Testis (tissue), 3 donors: ENCODE data around the gene ZNF444. TPM values are rescaled to one million over a fixed set of nuclear protein-coding genes. Genes with fewer than 3 reads are reported as not detected.
A peak's percentile ranks its signal among the peaks of the same experiment; 100 is the strongest.

ENCODE experiments used
- DNase-seq: peaks from one replicate; pipeline ENCODE4 v3.0.0-alpha.2; 2019
- H3K27ac ChIP-seq, 2 donors: fragments of 200-600 bp; sonication (generic); one replicate each; pipeline ENCODE4 v1.5.1; 2019
- H3K27me3 ChIP-seq: fragments of 200-600 bp; sonication (generic); one replicate; pipeline ENCODE4 v1.5.1; 2019
- H3K36me3 ChIP-seq: fragments of 200-600 bp; sonication (generic); one replicate; pipeline ENCODE4 v1.5.1; 2017; ENCODE audit warnings: low read depth; ENCODE audit errors: missing control alignments
- H3K4me1 ChIP-seq: fragments of 200-600 bp; sonication (generic); one replicate; pipeline ENCODE4 v1.5.1; 2019
- H3K4me3 ChIP-seq, 2 donors: fragments of 200-600 bp; sonication (generic); one replicate each; pipeline ENCODE4 v1.5.1; 2017 to 2019
- H3K9me3 ChIP-seq: fragments of 200-600 bp; sonication (generic); one replicate; pipeline ENCODE4 v1.5.1; 2017
- POLR2A ChIP-seq: fragments of 450-650 bp; IDR thresholded peaks from one replicate; pipeline ENCODE4 v1.6.1; 2017; ENCODE audit warnings: antibody characterized with exemption, mild to moderate bottlenecking, moderate library complexity
- WGBS, 2 donors: methylation state at CpG; one replicate each; pipeline ENCODE4 v1.1.5; 2018; 5-methylcytosine and 5-hydroxymethylcytosine counted together
- intact Hi-C: fragments of 100-400 bp; cut with DNase I; formaldehyde crosslinking; loops from one replicate; pipeline ENCODE4 v1.15.1; 2023; ENCODE audit warnings: low total_unique reads
- polyA plus RNA-seq: library from polyadenylated mRNA; stranded (reverse); fragments of 350-450 nt; fragmentation: Illumina TruSeq; extraction: RNeasy Lipid Tissue Mini Kit (QIAGEN cat#74804); gene quantifications from one replicate; pipeline ENCODE4 v1.2.3, GENCODE V29; 2014; ENCODE audit warnings: low read depth, low replicate concordance; ENCODE audit not compliant: insufficient read depth
- total RNA-seq, 2 donors: library from RNA; depleted of rRNA; stranded (reverse); fragments of >200 nt; gene quantifications; one replicate each; pipeline ENCODE4 v1.2.3, GENCODE V29; 2016
- TF ChIP-seq, protein P1 (sequence below), 3 experiments: fragments of 450-650 bp in 2 of 3; fragments of 200-600 bp in 1 of 3; sonication (generic) in 1 of 3; IDR thresholded peaks; one replicate each; pipeline ENCODE4 v1.5.1; 2016 to 2019; ENCODE audit warnings: antibody characterized with exemption in 3 of 3, mild to moderate bottlenecking in 2 of 3, moderate library complexity in 1 of 3

Gene ZNF444
- total and polyA plus RNA-seq, 3 donors from 2014 or later = 24.7 to 62.6 (median 59.2) TPM

DNA sequence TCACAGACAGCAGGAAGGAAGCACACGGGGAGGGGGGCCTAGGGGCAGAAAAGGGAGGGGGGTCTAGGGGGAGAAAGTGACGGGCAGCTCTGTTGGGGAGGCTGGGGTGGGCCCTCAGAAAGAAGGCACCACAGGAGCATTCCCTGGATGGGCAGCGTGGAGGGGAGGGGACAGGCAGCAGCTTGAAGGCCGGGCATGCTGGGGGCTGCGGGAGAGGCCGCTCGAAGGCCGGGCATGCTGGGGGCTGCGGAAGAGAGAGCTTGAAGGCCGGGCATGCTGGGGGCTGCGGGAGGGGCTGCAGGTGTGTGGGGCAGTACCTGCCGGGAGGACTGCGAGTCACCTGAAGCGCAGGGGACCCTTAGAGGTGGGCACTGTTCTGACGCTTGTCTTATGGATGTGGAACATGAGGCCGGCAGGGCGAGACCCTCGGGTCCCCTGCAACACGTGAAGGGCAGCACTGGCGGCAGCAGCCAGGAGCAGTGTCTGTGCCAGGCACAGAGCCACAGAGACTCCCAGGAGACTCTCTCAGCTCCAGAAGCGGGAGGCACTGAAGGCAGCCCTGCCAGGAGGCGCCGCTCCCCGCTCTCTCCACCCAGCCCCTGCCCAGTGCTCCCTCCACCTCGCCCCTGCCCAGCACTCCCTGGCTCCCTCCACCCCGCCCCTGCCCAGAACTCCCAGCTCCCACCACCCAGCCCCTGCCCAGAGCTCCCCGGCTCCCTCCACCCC is 33.3 kb upstream of the ZNF444 start:
- intact Hi-C loops = no loop called here
- Histone ChIP-seq H3K27me3 (no peaks in the 10 kb centered on the region), H3K27ac (peak overlapping the region in 1 of 2 donors; percentile 50), H3K36me3 (no peaks in the 10 kb centered on the region), H3K4me3 (no peak overlapping the region), H3K9me3 (no peaks in the 10 kb centered on the region), H3K4me1 (peaks cover 75% of the 10 kb centered on the region)
- DNase-seq = peak; percentile 52
- TF ChIP-seq POLR2A = no peak
- TF ChIP-seq, protein P1, sequence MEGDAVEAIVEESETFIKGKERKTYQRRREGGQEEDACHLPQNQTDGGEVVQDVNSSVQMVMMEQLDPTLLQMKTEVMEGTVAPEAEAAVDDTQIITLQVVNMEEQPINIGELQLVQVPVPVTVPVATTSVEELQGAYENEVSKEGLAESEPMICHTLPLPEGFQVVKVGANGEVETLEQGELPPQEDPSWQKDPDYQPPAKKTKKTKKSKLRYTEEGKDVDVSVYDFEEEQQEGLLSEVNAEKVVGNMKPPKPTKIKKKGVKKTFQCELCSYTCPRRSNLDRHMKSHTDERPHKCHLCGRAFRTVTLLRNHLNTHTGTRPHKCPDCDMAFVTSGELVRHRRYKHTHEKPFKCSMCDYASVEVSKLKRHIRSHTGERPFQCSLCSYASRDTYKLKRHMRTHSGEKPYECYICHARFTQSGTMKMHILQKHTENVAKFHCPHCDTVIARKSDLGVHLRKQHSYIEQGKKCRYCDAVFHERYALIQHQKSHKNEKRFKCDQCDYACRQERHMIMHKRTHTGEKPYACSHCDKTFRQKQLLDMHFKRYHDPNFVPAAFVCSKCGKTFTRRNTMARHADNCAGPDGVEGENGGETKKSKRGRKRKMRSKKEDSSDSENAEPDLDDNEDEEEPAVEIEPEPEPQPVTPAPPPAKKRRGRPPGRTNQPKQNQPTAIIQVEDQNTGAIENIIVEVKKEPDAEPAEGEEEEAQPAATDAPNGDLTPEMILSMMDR (IDR thresholded peaks at IDR 0.05) = no peak
- WGBS, 2 donors = 63 to 83% methylated on average over 26 to 27 of the region's 27 CpGs

DNA sequence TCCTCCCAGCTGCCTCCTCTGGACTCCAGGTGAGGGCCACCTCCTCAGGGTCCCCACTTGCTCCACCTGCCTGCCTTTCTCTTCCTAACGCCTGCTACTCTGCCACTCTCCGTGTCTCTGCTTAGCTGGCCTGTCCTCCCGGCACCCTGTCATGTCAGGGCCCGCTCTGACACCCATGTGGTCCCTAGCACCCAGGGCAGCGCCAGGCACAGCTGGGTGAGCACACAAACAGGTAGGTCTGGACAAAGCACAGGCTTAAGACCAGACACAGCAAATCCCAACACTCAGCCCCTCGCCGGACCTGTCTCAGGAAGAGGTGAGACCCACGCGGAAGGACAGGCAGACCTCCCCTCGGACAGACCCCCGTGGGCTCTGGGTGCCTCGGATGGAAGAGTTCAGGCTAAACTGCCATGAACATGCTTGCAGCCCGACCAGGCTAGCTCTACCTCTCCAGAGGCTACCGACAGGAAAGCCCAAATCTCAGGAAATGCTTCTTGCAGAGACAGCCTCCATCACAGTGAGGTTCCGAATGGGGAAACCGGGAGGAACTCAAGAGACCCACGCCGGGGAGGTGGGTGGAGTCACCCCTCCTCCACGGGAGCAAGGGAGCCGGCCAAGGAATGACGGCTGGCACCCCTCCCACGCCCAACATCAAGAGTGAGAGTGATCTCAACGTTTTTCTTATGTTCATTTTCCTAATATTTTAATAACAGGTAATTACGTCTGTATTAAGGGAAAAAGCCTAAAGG is 32.5 kb upstream of the ZNF444 start:
- intact Hi-C loops = no loop called here
- Histone ChIP-seq H3K4me1 (peaks cover 81% of the 10 kb centered on the region), H3K36me3 (no peaks in the 10 kb centered on the region), H3K27me3 (no peaks in the 10 kb centered on the region), H3K9me3 (no peaks in the 10 kb centered on the region), H3K27ac (peak overlapping the region; percentile 50 to 55), H3K4me3 (no peak overlapping the region)
- WGBS, 2 donors = 42 to 45% methylated on average over 24 of the region's 24 CpGs
- TF ChIP-seq, protein P1 (IDR thresholded peaks at IDR 0.05) = no peak
- TF ChIP-seq POLR2A = no peak
- no peak for DNase-seq

DNA sequence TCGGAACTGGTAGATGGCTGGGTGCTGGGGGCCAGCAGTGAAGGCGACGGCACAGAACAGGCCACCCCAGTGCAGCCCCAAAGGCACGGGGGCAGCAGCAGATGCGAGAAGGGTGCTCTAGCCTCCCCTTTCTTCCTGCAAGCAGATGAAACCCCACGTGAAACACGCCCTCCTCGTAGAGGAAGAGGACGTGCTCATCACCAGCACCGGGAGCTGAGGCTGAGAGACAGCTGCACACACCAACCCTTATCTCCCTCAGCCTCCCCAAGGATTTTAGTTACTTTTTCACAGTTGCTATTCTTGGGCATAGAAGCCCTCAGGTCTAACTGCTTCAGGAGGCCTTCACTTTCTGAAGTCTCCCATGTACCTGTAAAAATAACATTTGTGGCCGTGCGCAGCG is 31.9 kb upstream of the ZNF444 start:
- WGBS, 2 donors = 33 to 39% methylated on average over 10 to 13 of the region's 13 CpGs
- Histone ChIP-seq H3K4me3 (no peak overlapping the region), H3K36me3 (no peaks in the 10 kb centered on the region), H3K9me3 (no peaks in the 10 kb centered on the region), H3K4me1 (peaks cover 86% of the 10 kb centered on the region), H3K27ac (peak overlapping the region; percentile 50 to 55), H3K27me3 (no peaks in the 10 kb centered on the region)
- intact Hi-C loops = no loop called here
- peak; percentile 85 for DNase-seq
- TF ChIP-seq POLR2A = no peak
- TF ChIP-seq, protein P1 (IDR thresholded peaks at IDR 0.05) = no peak

DNA sequence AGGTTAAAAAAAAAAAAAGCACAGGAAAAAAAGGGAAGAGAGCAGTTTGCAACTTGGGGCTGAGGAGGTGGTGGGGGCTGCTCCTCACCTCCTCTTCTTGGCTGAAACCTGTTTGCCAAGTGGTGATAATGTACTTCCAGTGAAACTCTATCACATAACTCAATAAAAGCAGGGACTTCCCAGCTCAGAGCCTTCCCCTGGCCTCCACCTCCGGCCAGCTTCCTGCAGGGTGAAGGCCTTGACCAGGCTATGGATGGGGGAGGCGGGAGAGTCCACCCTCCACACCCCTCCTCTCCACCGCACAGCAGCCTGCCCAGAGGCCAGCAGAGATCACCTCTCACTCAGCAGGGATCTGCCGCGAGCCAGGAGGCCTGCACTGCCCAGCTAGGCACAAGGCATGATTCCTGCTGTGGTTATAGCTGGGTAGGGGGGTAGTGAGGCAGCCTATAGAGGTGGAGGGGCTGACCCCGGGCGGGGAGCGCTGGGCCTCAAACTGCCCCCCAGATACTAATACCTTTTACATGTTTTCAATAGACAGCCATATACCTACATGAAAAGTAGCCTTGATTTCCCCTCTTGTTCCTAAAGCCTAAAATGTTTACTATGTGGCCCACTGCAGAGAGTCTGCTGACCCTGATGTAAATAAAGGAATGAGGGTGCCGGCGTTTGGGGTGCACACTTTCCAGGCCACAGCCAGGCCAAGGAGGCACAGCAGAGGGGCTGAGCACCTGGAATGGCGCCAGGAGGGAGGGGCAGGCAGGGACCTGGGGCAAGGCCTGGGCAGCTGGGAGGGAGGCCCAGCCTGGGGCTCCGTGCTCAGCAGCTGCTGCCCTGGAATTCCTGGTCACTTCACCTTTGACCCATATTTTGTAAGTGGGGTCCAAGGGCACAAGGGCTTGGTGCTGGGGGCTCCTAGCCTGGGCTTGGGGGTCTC is 30.3 kb upstream of the ZNF444 start:
- no peak overlapping the region for H3K4me3 ChIP-seq

More for the DNA sequence above, 30.3 kb upstream of the ZNF444 start:
- H3K27ac ChIP-seq = peak overlapping the region; percentile 18 to 44
- no peak for TF ChIP-seq POLR2A
- TF ChIP-seq, protein P1 (IDR thresholded peaks at IDR 0.05) = no peak
- no peaks in the 10 kb centered on the region for H3K27me3 ChIP-seq
- H3K4me1 ChIP-seq = peaks cover 89% of the 10 kb centered on the region
- WGBS, 2 donors = 28 to 36% methylated on average over 10 to 12 of the region's 12 CpGs
- intact Hi-C loops = no loop called here
- H3K36me3 ChIP-seq = no peaks in the 10 kb centered on the region
- DNase-seq = peak; percentile 84
- H3K9me3 ChIP-seq = no peaks in the 10 kb centered on the region
